H9 (cell line): Measurements from ENCODE around the gene FGFBP3. TPM values are rescaled to one million over a fixed set of nuclear protein-coding genes. Genes with fewer than 3 reads are reported as not detected.

Experiments
- DNase-seq: peaks from one replicate; pipeline ENCODE4 v3.0.0-alpha.2; 2017
- H2AFZ ChIP-seq: one replicate; pipeline ENCODE4 v1.6.1; 2013; ENCODE audit warnings: mild to moderate bottlenecking, low read length, control low read depth, moderate library complexity
- H2AK5ac ChIP-seq: 2 replicates; pipeline ENCODE4 v1.6.1; 2013; ENCODE audit warnings: low read length, control low read depth, mixed read lengths; ENCODE audit not compliant: insufficient read length
- H2BK120ac ChIP-seq: one replicate; pipeline ENCODE4 v1.6.1; 2013; ENCODE audit warnings: low read depth, mild to moderate bottlenecking, low read length, control low read depth, inconsistent platforms; ENCODE audit not compliant: poor library complexity, severe bottlenecking
- H2BK12ac ChIP-seq: 2 replicates; pipeline ENCODE4 v1.6.1; 2013; ENCODE audit warnings: low read length, control low read depth, mixed read lengths, low read depth; ENCODE audit not compliant: insufficient read length
- H2BK15ac ChIP-seq: 2 replicates; pipeline ENCODE4 v1.6.1; 2013; ENCODE audit warnings: low read depth, low read length, control low read depth
- H2BK20ac ChIP-seq: one replicate; pipeline ENCODE4 v1.6.1; 2013; ENCODE audit warnings: low read depth, mild to moderate bottlenecking, low read length, control low read depth, inconsistent platforms; ENCODE audit not compliant: poor library complexity, severe bottlenecking
- H2BK5ac ChIP-seq: 2 replicates; pipeline ENCODE4 v1.6.1; 2013; ENCODE audit warnings: low read length, control low read depth, mixed read lengths; ENCODE audit not compliant: insufficient read length
- H3K14ac ChIP-seq: 2 replicates; pipeline ENCODE4 v1.6.1; 2013; ENCODE audit warnings: low read length, control low read depth; ENCODE audit not compliant: insufficient read depth
- H3K18ac ChIP-seq: 2 replicates; pipeline ENCODE4 v1.6.1; 2013; ENCODE audit warnings: low read depth, mild to moderate bottlenecking, mixed read lengths, low read length, control low read depth; ENCODE audit not compliant: insufficient read length
- H3K23ac ChIP-seq: 2 replicates; pipeline ENCODE4 v1.6.1; 2013; ENCODE audit warnings: low read length, control low read depth, mixed read lengths, low read depth; ENCODE audit not compliant: insufficient read length
- H3K23me2 ChIP-seq: 2 replicates; pipeline ENCODE4 v1.6.1; 2013; ENCODE audit warnings: low read depth, mild to moderate bottlenecking, mixed read lengths, low read length, control low read depth; ENCODE audit not compliant: insufficient read length, poor library complexity, severe bottlenecking
- H3K27ac ChIP-seq: 2 replicates; pipeline ENCODE4 v1.5.1; 2013; ENCODE audit warnings: low read length, control low read depth, mixed read lengths, low read depth; ENCODE audit not compliant: insufficient read length
- H3K27me3 ChIP-seq: 2 replicates; pipeline ENCODE4 v1.6.1; 2013; ENCODE audit warnings: low read length, control low read depth, inconsistent platforms; ENCODE audit not compliant: insufficient read depth
- H3K4ac ChIP-seq: 2 replicates; pipeline ENCODE4 v1.6.1; 2013; ENCODE audit warnings: low read depth, mild to moderate bottlenecking, control low read depth, inconsistent platforms, low read length, moderate library complexity
- H3K4me1 ChIP-seq: 2 replicates; pipeline ENCODE4 v1.6.1; 2013; ENCODE audit warnings: low read length, control low read depth, inconsistent platforms; ENCODE audit not compliant: insufficient read depth
- H3K4me2 ChIP-seq: 2 replicates; pipeline ENCODE4 v1.6.1; 2013; ENCODE audit warnings: low read length, control low read depth, mixed read lengths; ENCODE audit not compliant: insufficient read length, insufficient read depth
- H3K56ac ChIP-seq: 2 replicates; pipeline ENCODE4 v1.6.1; 2013; ENCODE audit warnings: low read depth, mild to moderate bottlenecking, mixed read lengths, low read length, control low read depth; ENCODE audit not compliant: insufficient read length
- H3K79me1 ChIP-seq: 2 replicates; pipeline ENCODE4 v1.6.1; 2013; ENCODE audit warnings: low read depth, mild to moderate bottlenecking, moderate library complexity, low read length, control low read depth, inconsistent platforms; ENCODE audit not compliant: insufficient read depth, poor library complexity, severe bottlenecking
- H3K79me2 ChIP-seq: 2 replicates; pipeline ENCODE4 v1.6.1; 2013; ENCODE audit warnings: low read length, control low read depth, inconsistent platforms; ENCODE audit not compliant: insufficient read depth
- H3K9ac ChIP-seq: 2 replicates; pipeline ENCODE4 v1.6.1; 2013; ENCODE audit warnings: low read length, control low read depth, mixed read lengths; ENCODE audit not compliant: insufficient read length; ENCODE audit errors: extremely low read depth
- H3K9me3 ChIP-seq: one replicate; pipeline ENCODE4 v1.6.1; 2013; ENCODE audit warnings: low read depth, low read length, inconsistent platforms; ENCODE audit not compliant: control insufficient read depth
- H3T11ph ChIP-seq: one replicate; pipeline ENCODE4 v1.6.1; 2013; ENCODE audit warnings: mild to moderate bottlenecking, low read length, control low read depth, inconsistent platforms
- H4K20me1 ChIP-seq: one replicate; pipeline ENCODE4 v1.6.1; 2013; ENCODE audit not compliant: control insufficient read depth, insufficient read length, insufficient read depth
- H4K5ac ChIP-seq: 2 replicates; pipeline ENCODE4 v1.6.1; 2013; ENCODE audit warnings: low read depth, mild to moderate bottlenecking, mixed read lengths, low read length, control low read depth; ENCODE audit not compliant: insufficient read length
- H4K8ac ChIP-seq: replicated peaks from 2 replicates; pipeline ENCODE4 v1.6.1; 2013; ENCODE audit warnings: low read length, control low read depth, mixed read lengths, low read depth; ENCODE audit not compliant: insufficient read length
- H4K91ac ChIP-seq: 2 replicates; pipeline ENCODE4 v1.6.1; 2013; ENCODE audit warnings: low read depth, mild to moderate bottlenecking, moderate library complexity, mixed read lengths, low read length, control low read depth; ENCODE audit not compliant: insufficient read length
- H3K27ac Mint-ChIP-seq, 3 experiments: 2 replicates in 2 of 3; 3 replicates in 1 of 3; pipeline ENCODE4 v1.8.0; 2020 to 2021; ENCODE audit warnings: mixed read lengths in 3 of 3, mild to moderate bottlenecking in 1 of 3, moderate library complexity in 1 of 3
- H3K27me3 Mint-ChIP-seq: 2 replicates; pipeline ENCODE4 v1.8.0; 2021; ENCODE audit warnings: low read depth, mild to moderate bottlenecking, moderate library complexity, mixed read lengths
- H3K36me3 Mint-ChIP-seq, 3 experiments: 2 replicates in 2 of 3; 3 replicates in 1 of 3; pipeline ENCODE4 v1.8.0; 2020 to 2021; ENCODE audit warnings: low read depth in 3 of 3, mixed read lengths in 3 of 3; ENCODE audit not compliant: insufficient read depth in 1 of 3
- H3K4me1 Mint-ChIP-seq, 2 experiments: 2 replicates each; pipeline ENCODE4 v1.8.0; 2020; ENCODE audit warnings: mixed read lengths in 2 of 2
- H3K4me3 Mint-ChIP-seq, 2 experiments: 2 replicates in 1 of 2; 3 replicates in 1 of 2; pipeline ENCODE4 v1.8.0; 2020 to 2021; ENCODE audit warnings: mild to moderate bottlenecking in 2 of 2, mixed read lengths in 2 of 2, moderate library complexity in 1 of 2
- H3K9me3 Mint-ChIP-seq, 2 experiments: 2 replicates in 1 of 2; 3 replicates in 1 of 2; pipeline ENCODE4 v1.8.0; 2020; ENCODE audit warnings: mild to moderate bottlenecking in 2 of 2, mixed read lengths in 2 of 2, moderate library complexity in 1 of 2
- CTCF ChIP-seq: fragments of 200-600 bp; sonication (generic); conservative IDR thresholded peaks from 3 replicates; pipeline ENCODE4 v1.8.0; 2021; ENCODE audit warnings: antibody characterized with exemption, mild to moderate bottlenecking
- WGBS: extraction: QIAGEN DNeasy Blood & Tissue Kit; methylation state at CpG from one replicate; pipeline ENCODE4 v1.1.7; 2013; ENCODE audit warnings: missing lambda C conversion rate, low lambda C conversion rate, mixed read lengths; ENCODE audit not compliant: insufficient read length; ENCODE audit errors: extremely low coverage; 5-methylcytosine and 5-hydroxymethylcytosine counted together
- total RNA-seq: library from RNA; stranded (reverse); gene quantifications from 2 replicates; pipeline ENCODE4 v1.2.1, GENCODE V29; 2021

Gene FGFBP3
- total RNA-seq, 1 experiment from 2014 or later, result 49.3 TPM

DNA sequence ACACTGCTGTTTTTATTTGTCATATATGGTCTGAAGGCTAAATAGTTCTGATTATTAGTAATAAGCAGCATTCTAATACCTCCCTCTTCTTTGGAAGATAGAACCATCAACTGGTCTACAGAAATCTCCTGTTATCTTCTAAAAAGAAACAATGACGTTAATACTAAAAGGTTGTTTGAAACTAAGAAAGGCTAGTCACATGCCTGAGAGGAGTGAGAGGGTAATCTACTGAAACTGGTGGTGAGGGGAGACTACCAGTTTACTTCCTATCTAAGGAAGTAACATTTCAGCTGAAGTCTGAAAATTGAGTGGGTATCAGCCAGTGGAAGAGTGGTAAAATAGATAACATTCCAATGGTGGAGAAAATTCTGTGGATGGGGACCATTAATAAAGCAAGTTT, 48.4 kb downstream of the FGFBP3 start:
- no CpG with 5 or more reads among the region's 1 CpG for WGBS
- Histone ChIP-seq H3K27me3 (no peaks in the 10 kb centered on the region), H3K79me2 (no peaks in the 10 kb centered on the region), H3T11ph (no peak overlapping the region), H2BK120ac (no peak overlapping the region), H2BK5ac (no peak overlapping the region), H3K79me1 (no peaks in the 10 kb centered on the region), H2AK5ac (no peak overlapping the region), H3K4ac (no peak overlapping the region), H2AFZ (no peak overlapping the region), H4K8ac (no peak overlapping the region), H2BK20ac (no peak overlapping the region), H3K23me2 (no peaks in the 10 kb centered on the region), H4K20me1 (no peaks in the 10 kb centered on the region), H2BK15ac (no peak overlapping the region), H3K27ac (no peak overlapping the region), H3K9ac (no peak overlapping the region), H4K5ac (no peak overlapping the region), H2BK12ac (no peak overlapping the region), H3K56ac (no peak overlapping the region), H3K4me1 (peaks cover 3% of the 10 kb centered on the region; the same call in 1 of the 2 replicates), H3K18ac (no peak overlapping the region), H3K4me2 (no peak overlapping the region), H4K91ac (no peak overlapping the region), H3K9me3 (no peaks in the 10 kb centered on the region), H3K14ac (no peak overlapping the region), H3K23ac (no peak overlapping the region)
- H3K4me1 Mint-ChIP-seq, result peaks cover 15 to 23% of the 10 kb centered on the region in 2 experiments
- peak overlapping the region in 1 of 3 experiments; percentile 80; a peak in 2 of 7 replicates for H3K27ac Mint-ChIP-seq
- TF ChIP-seq CTCF, result no peak
- H3K27me3 Mint-ChIP-seq, result no peaks in the 10 kb centered on the region
- H3K36me3 Mint-ChIP-seq, result peaks cover 14 to 71% (median 59%) of the 10 kb centered on the region in 3 experiments; a peak in 6 of 7 replicates
- H3K9me3 Mint-ChIP-seq, result no peaks in the 10 kb centered on the region
- DNase-seq, result no peak
- H3K4me3 Mint-ChIP-seq, result no peak overlapping the region
